HepG2 (cell line): ENCODE measurements around the gene CAMK2G. TPM values are rescaled to one million over a fixed set of nuclear protein-coding genes. Genes with fewer than 3 reads are reported as not detected.

Experiments
- ATAC-seq: fragments of 200-7000 bp; cut with Tn5 transposase; 3 replicates; pipeline ENCODE4 v1.9.1; 2020; ENCODE audit warnings: mild to moderate bottlenecking, moderate library complexity
- BruUV-seq: library from RNA; stranded (reverse); fragments of 400-500 nt; replicated peaks from 2 replicates; lab custom pipeline; 2021; lab: Mats Ljungman, UMichigan
- CTCF ChIA-PET: fragments of 300-600 bp; formaldehyde crosslinking; extraction: SDS; loops from one replicate; lab custom pipeline; 2021; ENCODE audit warnings: low total read pairs, inconsistent platforms, low intra/inter-chr PET ratio; lab: Yijun Ruan, JAX
- POLR2A ChIA-PET: fragments of 350-600 bp; sonication (Branson Sonifier 250); formaldehyde crosslinking; loops from one replicate; lab custom pipeline; 2020; ENCODE audit warnings: antibody characterized with exemption, inconsistent platforms; lab: Yijun Ruan, JAX
- DNase-seq: peaks from one replicate; pipeline ENCODE4 v3.0.0-alpha.2; 2015; ENCODE audit warnings: low spot score
- FAIRE-seq: peaks from 3 replicates; lab custom pipeline; 2011; peaks lifted over from hg19 to GRCh38; lab: Jason Lieb, UNC
- H2AFZ ChIP-seq: one replicate; pipeline ENCODE4 v1.6.1; 2011; ENCODE audit warnings: low read length, inconsistent platforms
- H3K27ac ChIP-seq: fragments of 300-600 bp; 3 replicates; pipeline ENCODE4 v1.8.0; 2011; ENCODE audit warnings: mixed run types, mild to moderate bottlenecking, mixed read lengths, low read length, inconsistent platforms; ENCODE audit not compliant: insufficient read depth; ENCODE audit errors: extremely low read length
- H3K27me3 ChIP-seq, 2 experiments: fragments of 200-600 bp in 1 of 2; 2 replicates in 1 of 2; 3 replicates in 1 of 2; pipeline versions ENCODE4 v1.6.0 to v1.8.0; 2011; ENCODE audit warnings: low read length in 2 of 2, mild to moderate bottlenecking in 2 of 2, moderate library complexity in 2 of 2, inconsistent platforms in 1 of 2; ENCODE audit not compliant: insufficient read depth in 2 of 2, control insufficient read depth in 1 of 2
- H3K36me3 ChIP-seq, 2 experiments: fragments of 200-600 bp in 1 of 2; replicated peaks in 1 of 2; 2 replicates in 1 of 2; 3 replicates in 1 of 2; pipeline versions ENCODE4 v1.5.1 to v1.8.0; 2011; ENCODE audit warnings: low read length in 2 of 2, inconsistent platforms in 1 of 2; ENCODE audit not compliant: insufficient read depth in 2 of 2, control insufficient read depth in 1 of 2
- H3K4me1 ChIP-seq: 2 replicates; pipeline ENCODE4 v1.5.1; 2012; ENCODE audit warnings: low read length, inconsistent platforms; ENCODE audit not compliant: insufficient read depth
- H3K4me2 ChIP-seq: 2 replicates; pipeline ENCODE4 v1.6.0; 2011; ENCODE audit warnings: low read depth, low read length, inconsistent platforms
- H3K4me3 ChIP-seq, 3 experiments: fragments of 200-600 bp in 1 of 3; sonication (generic), shearing (Covaris generic) in 1 of 3; replicated peaks in 1 of 3; 2 replicates each; pipeline ENCODE4 v1.5.1; 2011 to 2016; ENCODE audit warnings: low read length in 3 of 3, inconsistent platforms in 2 of 3, low read depth in 2 of 3, mild to moderate bottlenecking in 2 of 3, control low read depth in 1 of 3, mixed read lengths in 1 of 3; ENCODE audit not compliant: insufficient read depth in 1 of 3
- H3K79me2 ChIP-seq: one replicate; pipeline ENCODE4 v1.6.1; 2011; ENCODE audit warnings: low read length, inconsistent platforms; ENCODE audit not compliant: insufficient read depth
- H3K9ac ChIP-seq: 2 replicates; pipeline ENCODE4 v1.6.0; 2011; ENCODE audit warnings: mild to moderate bottlenecking, low read depth, low read length, inconsistent platforms; ENCODE audit not compliant: insufficient read depth
- H3K9me3 ChIP-seq: 2 replicates; pipeline ENCODE4 v1.5.1; 2012; ENCODE audit warnings: mild to moderate bottlenecking, low read length
- H4K20me1 ChIP-seq: 2 replicates; pipeline ENCODE4 v1.6.0; 2011; ENCODE audit warnings: inconsistent platforms, mild to moderate bottlenecking, low read length, moderate library complexity; ENCODE audit not compliant: insufficient read depth
- CEBPB ChIP-seq: IDR thresholded peaks from 2 replicates; pipeline ENCODE4 v1.6.1; 2011; ENCODE audit warnings: low read depth, low read length, improper control_type of control experiment, borderline replicate concordance
- HDAC1 ChIP-seq: sonication (generic); formaldehyde crosslinking; IDR thresholded peaks from 2 replicates; pipeline ENCODE4 v1.5.1; 2020; ENCODE audit warnings: mild to moderate bottlenecking, missing genetic modification reagents
- HNF4A ChIP-seq: sonication (generic); formaldehyde crosslinking; IDR thresholded peaks from 2 replicates; pipeline ENCODE4 v1.4.0; 2020; ENCODE audit warnings: missing genetic modification reagents
- HNF4G ChIP-seq, 2 experiments: sonication (generic) in 1 of 2; formaldehyde crosslinking in 1 of 2; IDR thresholded peaks; 2 replicates each; pipeline versions ENCODE4 v1.4.0 to v1.6.1; 2011 to 2020; ENCODE audit warnings: borderline replicate concordance in 2 of 2, low read depth in 2 of 2, mild to moderate bottlenecking in 2 of 2, low read length in 1 of 2, missing genetic modification reagents in 1 of 2, moderate library complexity in 1 of 2
- MED8 ChIP-seq: sonication (generic); formaldehyde crosslinking; IDR thresholded peaks from 2 replicates; pipeline ENCODE4 v1.8.1; 2023; ENCODE audit warnings: mild to moderate bottlenecking, missing genetic modification reagents; ENCODE audit not compliant: insufficient replicate concordance
- RARA ChIP-seq: IDR thresholded peaks from 2 replicates; pipeline ENCODE4 v1.6.1; 2016; ENCODE audit warnings: missing genetic modification reagents, missing compliant biosample characterization
- ZNF496 ChIP-seq: sonication (generic); formaldehyde crosslinking; IDR thresholded peaks from 2 replicates; pipeline ENCODE4 v1.8.1; 2023; ENCODE audit warnings: mild to moderate bottlenecking, moderate library complexity, missing genetic modification reagents; ENCODE audit not compliant: insufficient replicate concordance
- WGBS: methylation state at CpG from one replicate; pipeline ENCODE4 v1.1.6; 2017; ENCODE audit warnings: low lambda C conversion rate; 5-methylcytosine and 5-hydroxymethylcytosine counted together
- in situ Hi-C: cut with HindIII; loops from 2 replicates; pipeline ENCODE4 v1.10.0; 2017; ENCODE audit warnings: low pct_unique_long_range_greater_than_20kb; ENCODE audit not compliant: extremely low pct_ligation_motif_present
- intact Hi-C: fragments of 100-400 bp; cut with micrococcal nuclease; formaldehyde crosslinking; loops from one replicate; pipeline ENCODE4 v1.10.0; 2022; ENCODE audit not compliant: unreplicated experiment
- polyA plus RNA-seq, 8 experiments: library from polyadenylated mRNA; depleted of rRNA in 3 of 8; stranded (reverse) in 7 of 8; unstranded in 1 of 8; fragments of >200 nt; fragmentation: Illumina TruSeq in 4 of 8; extraction: Trizol in 4 of 8; gene quantifications; 2 replicates each; pipeline versions ENCODE4 v1.2.1 to v1.2.3, GENCODE V29; 2011 to 2016; ENCODE audit warnings: low read depth in 4 of 8, missing spikeins in 1 of 8, mixed read lengths in 1 of 8; ENCODE audit not compliant: insufficient read depth in 1 of 8
- total RNA-seq, 5 experiments: library from RNA; depleted of rRNA; stranded (reverse); fragments of >200 nt; fragmentation: Illumina TruSeq; extraction: Trizol; gene quantifications; 2 replicates each; pipeline ENCODE4 v1.2.3, GENCODE V29; 2016; ENCODE audit warnings: low read depth in 1 of 5
- TF ChIP-seq, protein P1 (sequence below): sonication (generic); formaldehyde crosslinking; IDR thresholded peaks from 2 replicates; pipeline ENCODE4 v1.8.0; 2022; ENCODE audit warnings: missing genetic modification reagents, mild to moderate bottlenecking, moderate library complexity, borderline replicate concordance
- TF ChIP-seq, protein P2 (sequence below): sonication (generic); formaldehyde crosslinking; IDR thresholded peaks from 2 replicates; pipeline ENCODE4 v1.8.1; 2023; ENCODE audit warnings: mild to moderate bottlenecking, missing genetic modification reagents

Gene CAMK2G
- total and polyA plus RNA-seq, 2 of the 13 experiments (the other 11 are each of a cell fraction or from before 2014, with no cell fraction given) = 15.9 to 18.8 TPM

DNA sequence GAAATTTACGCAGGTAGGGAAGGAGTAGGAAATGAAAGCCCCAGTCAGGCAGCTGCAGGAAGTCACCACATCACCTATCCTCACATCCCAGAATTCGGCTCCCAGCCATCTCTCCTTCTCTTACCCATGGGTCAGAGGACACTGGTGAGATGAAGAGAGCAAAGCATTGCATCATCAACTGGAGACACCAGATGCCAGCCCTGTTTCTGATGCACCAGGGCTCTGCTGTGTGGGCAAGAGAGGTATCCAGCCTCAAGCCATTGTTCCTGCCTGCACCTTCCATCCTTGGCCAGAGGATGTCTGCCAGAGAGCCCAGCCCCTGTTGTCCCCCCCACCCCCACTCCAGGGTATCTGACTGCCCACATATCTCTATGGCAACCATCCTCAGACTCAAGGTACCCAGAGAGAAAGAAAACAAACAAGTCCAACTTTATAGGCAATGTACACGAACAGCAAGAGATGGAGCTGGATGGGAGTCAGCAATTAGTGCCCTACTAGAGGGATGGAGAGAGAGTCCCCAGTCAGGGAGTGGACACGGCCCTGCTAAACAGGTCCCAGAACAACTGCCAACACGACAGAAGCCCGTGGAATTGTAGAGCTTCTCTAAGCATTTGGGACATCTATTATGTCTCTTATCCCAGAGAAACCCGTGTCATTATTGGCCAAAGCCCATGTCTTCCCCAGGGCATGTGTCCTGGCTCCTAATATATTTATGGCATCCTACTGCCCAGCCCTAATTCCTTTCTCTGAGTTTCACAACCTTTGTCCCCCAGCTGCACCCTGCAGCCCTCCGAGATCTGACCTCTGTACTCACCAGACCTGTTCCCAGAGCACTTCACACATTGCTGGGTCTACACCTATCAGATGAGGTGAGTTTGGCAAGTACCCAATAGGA lies 2.8 kb downstream of the CAMK2G start:
- 84% methylated on average over 8 of the region's 8 CpGs for WGBS
- in situ Hi-C loops = no loop called here
- H3K4me1 ChIP-seq = peaks cover 40% of the 10 kb centered on the region
- FAIRE-seq (no peak), ATAC-seq (peak; percentile 29), DNase-seq (no peak)
- H3K27me3 ChIP-seq = no peaks in the 10 kb centered on the region; a peak in 2 of 5 replicates
- ChIA-PET POLR2A (no interaction called here), CTCF (no interaction called here)
- H2AFZ ChIP-seq = no peak overlapping the region
- no peaks in the 10 kb centered on the region for H3K9me3 ChIP-seq
- intact Hi-C loops = no loop called here
- H4K20me1 ChIP-seq = peaks cover 13% of the 10 kb centered on the region; the same call in 1 of the 2 replicates
- peaks cover 4 to 27% of the 10 kb centered on the region in 2 experiments; a peak in 3 of 5 replicates for H3K36me3 ChIP-seq
- no peak overlapping the region for H3K9ac ChIP-seq
- peak overlapping the region; percentile 8 for H3K27ac ChIP-seq
- peak overlapping the region; percentile 71 for H3K4me2 ChIP-seq
- TF ChIP-seq CEBPB (peak; percentile 59; the same call in 1 of the 2 replicates), HNF4G (IDR thresholded peaks at IDR 0.05; ENCODE audit: borderline replicate concordance, low read depth, low read length) (peak; percentile 75), HNF4G (CRISPR knock-in tag; IDR thresholded peaks at IDR 0.05; ENCODE audit: borderline replicate concordance, low read depth) (no peak), ZNF496 (CRISPR knock-in tag) (no peak), HNF4A (CRISPR knock-in tag) (peak; percentile 52), MED8 (no peak), HDAC1 (CRISPR knock-in tag) (0 out of 2 replicates have a peak, but pooled peaks have one; percentile 28), RARA (CRISPR knock-in tag) (peak; percentile 37; the same call in 1 of the 2 replicates)
- TF ChIP-seq, protein P1, sequence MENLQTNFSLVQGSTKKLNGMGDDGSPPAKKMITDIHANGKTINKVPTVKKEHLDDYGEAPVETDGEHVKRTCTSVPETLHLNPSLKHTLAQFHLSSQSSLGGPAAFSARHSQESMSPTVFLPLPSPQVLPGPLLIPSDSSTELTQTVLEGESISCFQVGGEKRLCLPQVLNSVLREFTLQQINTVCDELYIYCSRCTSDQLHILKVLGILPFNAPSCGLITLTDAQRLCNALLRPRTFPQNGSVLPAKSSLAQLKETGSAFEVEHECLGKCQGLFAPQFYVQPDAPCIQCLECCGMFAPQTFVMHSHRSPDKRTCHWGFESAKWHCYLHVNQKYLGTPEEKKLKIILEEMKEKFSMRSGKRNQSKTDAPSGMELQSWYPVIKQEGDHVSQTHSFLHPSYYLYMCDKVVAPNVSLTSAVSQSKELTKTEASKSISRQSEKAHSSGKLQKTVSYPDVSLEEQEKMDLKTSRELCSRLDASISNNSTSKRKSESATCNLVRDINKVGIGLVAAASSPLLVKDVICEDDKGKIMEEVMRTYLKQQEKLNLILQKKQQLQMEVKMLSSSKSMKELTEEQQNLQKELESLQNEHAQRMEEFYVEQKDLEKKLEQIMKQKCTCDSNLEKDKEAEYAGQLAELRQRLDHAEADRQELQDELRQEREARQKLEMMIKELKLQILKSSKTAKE (CRISPR knock-in tag) = no peak
- TF ChIP-seq, protein P2, sequence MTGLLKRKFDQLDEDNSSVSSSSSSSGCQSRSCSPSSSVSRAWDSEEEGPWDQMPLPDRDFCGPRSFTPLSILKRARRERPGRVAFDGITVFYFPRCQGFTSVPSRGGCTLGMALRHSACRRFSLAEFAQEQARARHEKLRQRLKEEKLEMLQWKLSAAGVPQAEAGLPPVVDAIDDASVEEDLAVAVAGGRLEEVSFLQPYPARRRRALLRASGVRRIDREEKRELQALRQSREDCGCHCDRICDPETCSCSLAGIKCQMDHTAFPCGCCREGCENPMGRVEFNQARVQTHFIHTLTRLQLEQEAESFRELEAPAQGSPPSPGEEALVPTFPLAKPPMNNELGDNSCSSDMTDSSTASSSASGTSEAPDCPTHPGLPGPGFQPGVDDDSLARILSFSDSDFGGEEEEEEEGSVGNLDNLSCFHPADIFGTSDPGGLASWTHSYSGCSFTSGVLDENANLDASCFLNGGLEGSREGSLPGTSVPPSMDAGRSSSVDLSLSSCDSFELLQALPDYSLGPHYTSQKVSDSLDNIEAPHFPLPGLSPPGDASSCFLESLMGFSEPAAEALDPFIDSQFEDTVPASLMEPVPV (CRISPR knock-in tag) = no peak
- H3K79me2 ChIP-seq = peaks cover 20% of the 10 kb centered on the region
- BruUV-seq = no TSS peak
- no peak overlapping the region for H3K4me3 ChIP-seq
